Erythroblast (primary cell): ENCODE results near the gene HAPLN2.

Source experiments
- GATA1 ChIP-seq: IDR thresholded peaks from 2 replicates; pipeline ENCODE4 v1.6.1; 2011; ENCODE audit warnings: low read depth, mild to moderate bottlenecking, control low read depth, low read length, moderate library complexity
- POLR2A ChIP-seq: IDR thresholded peaks from 2 replicates; pipeline ENCODE4 v1.6.1; 2011; ENCODE audit warnings: mild to moderate bottlenecking, low read length

GRCh38 chr1:156589546-156589945 lies 29.7 kb upstream of the HAPLN2 start:
- TF ChIP-seq POLR2A (no peak), GATA1 (no peak)
